Endothelial cell of umbilical vein (primary cell): ENCODE results near the gene AIM2. TPM values are rescaled to one million over a fixed set of nuclear protein-coding genes. Genes with fewer than 3 reads are reported as not detected.

Experiments
- BruUV-seq: library from RNA; stranded (reverse); fragments of 400-500 nt; replicated peaks from 2 replicates; lab custom pipeline; 2021; lab: Mats Ljungman, UMichigan
- CTCF ChIA-PET: fragments of 300-600, 350-600 bp; sonication (Branson Sonifier 250); formaldehyde crosslinking; loops from one replicate; lab custom pipeline; 2021; ENCODE audit warnings: antibody characterized with exemption, inconsistent platforms; lab: Charles Lee
- POLR2A ChIA-PET: fragments of 300-600, 350-600 bp; sonication (Branson Sonifier 250); formaldehyde crosslinking; loops from one replicate; lab custom pipeline; 2021; ENCODE audit warnings: antibody characterized with exemption, inconsistent platforms; lab: Charles Lee
- DNase-seq: peaks from one replicate; pipeline ENCODE4 v3.0.0-alpha.2; 2011; ENCODE audit warnings: low read depth, low spot score
- FAIRE-seq: peaks from 2 replicates; lab custom pipeline; 2011; peaks lifted over from hg19 to GRCh38; lab: Jason Lieb, UNC
- H2AFZ ChIP-seq: 2 replicates; pipeline ENCODE4 v1.6.0; 2012; ENCODE audit warnings: low read depth, low read length, control low read depth, inconsistent platforms
- H3K27ac ChIP-seq: 2 replicates; pipeline ENCODE4 v1.5.1; 2011; ENCODE audit warnings: low read depth, mild to moderate bottlenecking, control low read depth, low read length, moderate library complexity; ENCODE audit not compliant: insufficient read depth
- H3K27me3 ChIP-seq, 2 experiments: 2 replicates each; pipeline versions ENCODE4 v1.6.0 to v1.6.1; 2011; ENCODE audit warnings: low read length in 2 of 2, mixed read lengths in 1 of 2; ENCODE audit not compliant: control insufficient read depth in 2 of 2, insufficient read depth in 2 of 2
- H3K36me3 ChIP-seq, 2 experiments: 2 replicates in 1 of 2; 3 replicates in 1 of 2; pipeline ENCODE4 v1.5.1; 2011; ENCODE audit warnings: low read length in 2 of 2, mild to moderate bottlenecking in 1 of 2, moderate library complexity in 1 of 2; ENCODE audit not compliant: control insufficient read depth in 2 of 2, insufficient read depth in 2 of 2; ENCODE audit errors: extremely low read depth in 1 of 2
- H3K4me1 ChIP-seq: 3 replicates; pipeline ENCODE4 v1.5.1; 2011; ENCODE audit warnings: mild to moderate bottlenecking, low read length; ENCODE audit not compliant: control insufficient read depth, insufficient read depth; ENCODE audit errors: extremely low read depth
- H3K4me2 ChIP-seq: 2 replicates; pipeline ENCODE4 v1.6.1; 2011; ENCODE audit warnings: low read length, control low read depth, mixed read lengths; ENCODE audit not compliant: insufficient read depth
- H3K4me3 ChIP-seq, 3 experiments: fragments of 200-600 bp in 1 of 3; sonication (generic), shearing (Covaris generic) in 1 of 3; replicated peaks in 1 of 3; 2 replicates each; pipeline ENCODE4 v1.5.1; 2011 to 2016; ENCODE audit warnings: control low read depth in 3 of 3, low read length in 3 of 3, mild to moderate bottlenecking in 2 of 3, inconsistent platforms in 1 of 3, low read depth in 1 of 3, moderate library complexity in 1 of 3; ENCODE audit not compliant: insufficient read depth in 1 of 3
- H3K79me2 ChIP-seq: 2 replicates; pipeline ENCODE4 v1.6.0; 2012; ENCODE audit warnings: low read length, inconsistent platforms; ENCODE audit not compliant: control insufficient read depth, insufficient read depth
- H3K9ac ChIP-seq: replicated peaks from 2 replicates; pipeline ENCODE3; 2011; ENCODE audit warnings: low read length, control low read depth; ENCODE audit not compliant: insufficient read depth; ENCODE audit errors: extremely low read depth
- H3K9me1 ChIP-seq: replicated peaks from 3 replicates; pipeline ENCODE4 v1.6.0; 2011; ENCODE audit warnings: mild to moderate bottlenecking, low read length; ENCODE audit not compliant: control insufficient read depth, insufficient read depth; ENCODE audit errors: extremely low read depth
- H3K9me3 ChIP-seq: replicated peaks from 2 replicates; pipeline ENCODE4 v1.5.1; 2012; ENCODE audit warnings: low read length, inconsistent platforms; ENCODE audit not compliant: control insufficient read depth, insufficient read depth
- H4K20me1 ChIP-seq: replicated peaks from 2 replicates; pipeline ENCODE3; 2011; ENCODE audit warnings: mild to moderate bottlenecking, low read length; ENCODE audit not compliant: control insufficient read depth, insufficient read depth; ENCODE audit errors: extremely low read depth
- EZH2 ChIP-seq: IDR thresholded peaks from 2 replicates; pipeline ENCODE4 v1.6.1; 2012; ENCODE audit warnings: borderline replicate concordance, low read depth, mild to moderate bottlenecking, moderate library complexity, low read length, inconsistent platforms; ENCODE audit not compliant: severe bottlenecking
- FOS ChIP-seq: IDR thresholded peaks from 2 replicates; pipeline ENCODE4 v1.6.1; 2011; ENCODE audit warnings: mild to moderate bottlenecking, low read length, moderate library complexity, borderline replicate concordance; ENCODE audit not compliant: insufficient read depth
- GATA2 ChIP-seq: IDR thresholded peaks from 2 replicates; pipeline ENCODE4 v1.7.0; 2011; ENCODE audit warnings: low read depth, mild to moderate bottlenecking, moderate library complexity, mixed read lengths, low read length; ENCODE audit not compliant: insufficient read length, insufficient read depth
- JUN ChIP-seq: IDR thresholded peaks from 2 replicates; pipeline ENCODE4 v1.6.1; 2011; ENCODE audit warnings: borderline replicate concordance, low read depth; ENCODE audit not compliant: insufficient read length, insufficient read depth
- MAX ChIP-seq: IDR thresholded peaks from 2 replicates; pipeline ENCODE4 v1.6.1; 2011; ENCODE audit not compliant: insufficient read depth, insufficient read length
- MYC ChIP-seq: IDR thresholded peaks from one replicate; pipeline ENCODE4 v1.6.1; 2011; ENCODE audit warnings: mild to moderate bottlenecking, low read depth, low read length
- POLR2A ChIP-seq: IDR thresholded peaks from 2 replicates; pipeline ENCODE4 v1.6.1; 2012; ENCODE audit warnings: low read depth, mild to moderate bottlenecking, control low read depth, low read length
- POLR2AphosphoS5 ChIP-seq: IDR thresholded peaks from 2 replicates; pipeline ENCODE4 v1.6.1; 2012; ENCODE audit warnings: low read depth, mild to moderate bottlenecking, control low read depth, low read length, moderate library complexity; ENCODE audit not compliant: insufficient read depth
- dilution Hi-C: fragments of 300-500 bp; cut with MboI; formaldehyde crosslinking; loops from one replicate; pipeline ENCODE4 v1.15.0; 2019; ENCODE audit warnings: low sequenced_read_pairs; ENCODE audit not compliant: extremely low pct_ligation_motif_present
- intact Hi-C: fragments of 100-400 bp; cut with micrococcal nuclease; formaldehyde crosslinking; loops from one replicate; pipeline ENCODE4 v1.10.0; 2022
- polyA plus RNA-seq, 4 experiments: library from polyadenylated mRNA; depleted of rRNA in 3 of 4; stranded (reverse) in 3 of 4; unstranded in 1 of 4; fragments of >200 nt; gene quantifications; 2 replicates each; pipeline versions ENCODE4 v1.2.1 to v1.2.3, GENCODE V29; 2011 to 2012; ENCODE audit warnings: missing spikeins in 1 of 4
- total RNA-seq: library from RNA; stranded (reverse); gene quantifications from 2 replicates; pipeline ENCODE4 v1.2.3, GENCODE V29; 2021
- TF ChIP-seq, protein P1 (sequence below), 2 donors: IDR thresholded peaks; 1 replicate in 1 of 2; 2 replicates in 1 of 2; pipeline ENCODE4 v1.5.1; 2011; ENCODE audit warnings: low read length in 2 of 2, mild to moderate bottlenecking in 2 of 2, moderate library complexity in 2 of 2, control low read depth in 1 of 2, inconsistent platforms in 1 of 2, low read depth in 1 of 2; ENCODE audit not compliant: insufficient read depth in 1 of 2; ENCODE audit errors: extremely low read depth in 1 of 2

AIM2 gene
- total and polyA plus RNA-seq, 2 donors (not counting 3 experiments of a cell fraction or from before 2014, with no cell fraction given), result not detected

GRCh38 chr1:159123587-159123986, 47.0 kb upstream of the AIM2 start:
- FAIRE-seq (no peak), DNase-seq (no peak)
- Histone ChIP-seq H3K4me1 (no peaks in the 10 kb centered on the region), H3K4me3 (no peak overlapping the region), H3K27me3 (peaks cover 7 to 8% of the 10 kb centered on the region in 2 experiments), H3K9me1 (no peaks in the 10 kb centered on the region), H3K9ac (no peak overlapping the region), H3K36me3 (no peaks in the 10 kb centered on the region), H4K20me1 (no peaks in the 10 kb centered on the region), H3K27ac (no peak overlapping the region), H3K4me2 (no peak overlapping the region), H3K9me3 (no peaks in the 10 kb centered on the region), H3K79me2 (no peaks in the 10 kb centered on the region), H2AFZ (no peak overlapping the region)
- no TSS peak for BruUV-seq
- TF ChIP-seq MYC, result no peak
- no peak for TF ChIP-seq JUN
- no peak for TF ChIP-seq GATA2
- TF ChIP-seq POLR2AphosphoS5, result no peak
- TF ChIP-seq, protein P1, sequence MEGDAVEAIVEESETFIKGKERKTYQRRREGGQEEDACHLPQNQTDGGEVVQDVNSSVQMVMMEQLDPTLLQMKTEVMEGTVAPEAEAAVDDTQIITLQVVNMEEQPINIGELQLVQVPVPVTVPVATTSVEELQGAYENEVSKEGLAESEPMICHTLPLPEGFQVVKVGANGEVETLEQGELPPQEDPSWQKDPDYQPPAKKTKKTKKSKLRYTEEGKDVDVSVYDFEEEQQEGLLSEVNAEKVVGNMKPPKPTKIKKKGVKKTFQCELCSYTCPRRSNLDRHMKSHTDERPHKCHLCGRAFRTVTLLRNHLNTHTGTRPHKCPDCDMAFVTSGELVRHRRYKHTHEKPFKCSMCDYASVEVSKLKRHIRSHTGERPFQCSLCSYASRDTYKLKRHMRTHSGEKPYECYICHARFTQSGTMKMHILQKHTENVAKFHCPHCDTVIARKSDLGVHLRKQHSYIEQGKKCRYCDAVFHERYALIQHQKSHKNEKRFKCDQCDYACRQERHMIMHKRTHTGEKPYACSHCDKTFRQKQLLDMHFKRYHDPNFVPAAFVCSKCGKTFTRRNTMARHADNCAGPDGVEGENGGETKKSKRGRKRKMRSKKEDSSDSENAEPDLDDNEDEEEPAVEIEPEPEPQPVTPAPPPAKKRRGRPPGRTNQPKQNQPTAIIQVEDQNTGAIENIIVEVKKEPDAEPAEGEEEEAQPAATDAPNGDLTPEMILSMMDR (IDR thresholded peaks at IDR 0.05; ENCODE audit: extremely low read depth in 1 of 2, insufficient read depth in 1 of 2, low read depth in 1 of 2, low read length in 2 of 2), result no peak
- no peak for TF ChIP-seq MAX
- no peak for TF ChIP-seq EZH2
- TF ChIP-seq FOS, result no peak
- no peak for TF ChIP-seq POLR2A
- intact Hi-C loops, result no loop called here
- ChIA-PET POLR2A (no interaction called here), CTCF (interaction anchor here (2.2 kb wide), 1 partner anchor 9 kb away, joined by 7 read pairs; no protein-coding TSS in a partner anchor)
- dilution Hi-C loops, result no loop called here
